COLO668 (cell line): ENCODE results near the gene MLEC.

Experiments
- DNase-seq: peaks from one replicate; lab custom pipeline; 2025; ENCODE audit not compliant: unreplicated experiment; lab: John Stamatoyannopoulos, UW

The MLEC gene

GRCh38 chr12:120690978-120691377, 4.0 kb downstream of the MLEC start:
- no peak for DNase-seq

GRCh38 chr12:120692524-120693033, 5.6 kb downstream of the MLEC start:
- DNase-seq = no peak

GRCh38 chr12:120693848-120694247, 6.9 kb downstream of the MLEC start:
- no peak for DNase-seq

- DNase-seq = no peak
Measured at GRCh38 chr12:120696626-120697025, 9.7 kb downstream of the MLEC start.

GRCh38 chr12:120697344-120697743, 10.4 kb downstream of the MLEC start:
- DNase-seq = no peak

- DNase-seq = no peak
Measured at GRCh38 chr12:120698665-120699064, 11.7 kb downstream of the MLEC start.

- DNase-seq = no peak
Measured at GRCh38 chr12:120699553-120699952, 12.6 kb downstream of the MLEC start.

GRCh38 chr12:120700886-120701285, 13.9 kb downstream of the MLEC start:
- DNase-seq = no peak

GRCh38 chr12:120702637-120703036, 15.7 kb downstream of the MLEC start:
- no peak for DNase-seq

- no peak for DNase-seq
Measured at GRCh38 chr12:120703311-120703942, 16.5 kb downstream of the MLEC start.

- DNase-seq = no peak
Measured at GRCh38 chr12:120705618-120706017, 18.7 kb downstream of the MLEC start.

GRCh38 chr12:120706029-120706428, 19.1 kb downstream of the MLEC start:
- DNase-seq = no peak

GRCh38 chr12:120708651-120709050, 21.7 kb downstream of the MLEC start:
- DNase-seq = no peak

- DNase-seq = peak; percentile 86
Measured at GRCh38 chr12:120710031-120710804, 23.3 kb downstream of the MLEC start, which contains the start of gene UNC119B. Gene UNC119B (plus strand): TSS chr12:120710458. CDS start chr12:120710475, 17 bp downstream.

GRCh38 chr12:120710805-120711296, 23.9 kb downstream of the MLEC start:
- DNase-seq = peak; percentile 43

- no peak for DNase-seq
Measured at GRCh38 chr12:120711411-120711810, 24.5 kb downstream of the MLEC start.

GRCh38 chr12:120712610-120713009, 25.7 kb downstream of the MLEC start:
- no peak for DNase-seq

- peak; percentile 73 for DNase-seq
Measured at GRCh38 chr12:120713861-120714482, 27.0 kb downstream of the MLEC start.

- no peak for DNase-seq
Measured at GRCh38 chr12:120718055-120718454, 31.1 kb downstream of the MLEC start.

- no peak for DNase-seq
Measured at GRCh38 chr12:120719072-120719471, 32.1 kb downstream of the MLEC start.

GRCh38 chr12:120719496-120720233, 32.7 kb downstream of the MLEC start:
- DNase-seq = no peak
